IMR-90 (cell line): ENCODE measurements around the gene NCKAP5.

Source experiments
- BHLHE40 ChIP-seq: fragments of 150-350 bp; IDR thresholded peaks from 2 replicates; pipeline ENCODE4 v1.6.1; 2016; ENCODE audit warnings: mild to moderate bottlenecking, low read depth, low read length
- CHD1 ChIP-seq: IDR thresholded peaks from 2 replicates; pipeline ENCODE4 v1.6.1; 2012; ENCODE audit warnings: low read depth, low read length, improper control_type of control experiment
- MAFK ChIP-seq: IDR thresholded peaks from 2 replicates; pipeline ENCODE4 v1.6.1; 2012; ENCODE audit warnings: low read depth, low read length, improper control_type of control experiment
- MAZ ChIP-seq: IDR thresholded peaks from 2 replicates; pipeline ENCODE4 v1.6.1; 2012; ENCODE audit warnings: low read depth, mild to moderate bottlenecking, low read length, improper control_type of control experiment, moderate library complexity, borderline replicate concordance
- MXI1 ChIP-seq: IDR thresholded peaks from 2 replicates; pipeline ENCODE4 v1.6.1; 2012; ENCODE audit warnings: low read depth, mild to moderate bottlenecking, low read length, moderate library complexity, borderline replicate concordance
- NFE2L2 ChIP-seq: fragments of 150-350 bp; IDR thresholded peaks from 2 replicates; pipeline ENCODE4 v1.6.1; 2016; ENCODE audit warnings: low read depth, mild to moderate bottlenecking, low read length
- POLR2A ChIP-seq: IDR thresholded peaks from 2 replicates; pipeline ENCODE4 v1.6.1; 2012; ENCODE audit warnings: mild to moderate bottlenecking, low read depth, low read length
- RAD21 ChIP-seq: IDR thresholded peaks from 2 replicates; pipeline ENCODE4 v1.6.1; 2012; ENCODE audit warnings: low read length, improper control_type of control experiment
- RCOR1 ChIP-seq: IDR thresholded peaks from 2 replicates; pipeline ENCODE4 v1.6.1; 2012; ENCODE audit warnings: mild to moderate bottlenecking, low read length, improper control_type of control experiment; ENCODE audit not compliant: insufficient replicate concordance
- RFX5 ChIP-seq: IDR thresholded peaks from 2 replicates; pipeline ENCODE4 v1.8.0; 2012; ENCODE audit warnings: low read depth, mild to moderate bottlenecking, low read length, moderate library complexity
- SMC3 ChIP-seq: fragments of 150-350 bp; IDR thresholded peaks from 2 replicates; pipeline ENCODE4 v1.6.1; 2016; ENCODE audit warnings: low read depth, mild to moderate bottlenecking, antibody characterized with exemption, low read length, moderate library complexity
- TF ChIP-seq, protein P1 (sequence below): conservative IDR thresholded peaks from 2 replicates; pipeline ENCODE4 v1.5.1; 2012; ENCODE audit warnings: mild to moderate bottlenecking, low read depth, low read length, improper control_type of control experiment
- TF ChIP-seq, protein P2 (sequence below): fragments of 150-350 bp; IDR thresholded peaks from 2 replicates; pipeline ENCODE4 v1.6.1; 2017; ENCODE audit warnings: mild to moderate bottlenecking, antibody characterized with exemption, low read length, low read depth

DNA sequence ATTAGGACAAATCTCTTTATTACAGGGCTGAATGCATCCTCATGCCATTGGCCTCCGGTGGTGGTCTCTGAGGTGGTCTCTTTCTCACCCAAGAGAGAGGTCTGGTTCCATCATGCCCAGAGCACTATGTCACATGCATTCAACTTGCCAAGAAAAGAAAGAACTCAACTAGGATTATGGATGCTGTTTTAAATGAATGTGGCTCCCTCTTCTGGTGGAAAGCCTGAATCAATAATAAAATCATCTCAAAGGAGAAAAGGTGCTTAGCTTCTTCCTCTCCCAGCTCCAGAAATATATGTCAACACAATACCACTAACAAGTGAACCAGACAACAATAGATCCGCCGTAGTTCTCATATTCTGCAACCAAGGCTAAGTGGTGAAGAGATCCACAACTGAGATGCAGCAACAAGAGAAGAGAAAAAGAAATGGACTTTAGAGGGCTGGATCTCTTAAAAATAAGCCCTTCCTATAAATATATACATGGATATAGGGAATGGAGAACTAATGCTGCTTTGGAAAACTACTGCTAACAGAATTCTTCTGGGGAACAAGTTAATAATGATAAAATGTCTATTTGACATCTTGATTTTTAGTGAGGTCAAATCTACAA lies 396.8 kb downstream of the NCKAP5 start:
- TF ChIP-seq POLR2A (no peak), MAZ (no peak), RAD21 (peak; percentile 87), SMC3 (peak; percentile 88), MAFK (no peak), NFE2L2 (no peak), BHLHE40 (no peak), RCOR1 (no peak), CHD1 (no peak), MXI1 (no peak), RFX5 (no peak)
- TF ChIP-seq, protein P1, sequence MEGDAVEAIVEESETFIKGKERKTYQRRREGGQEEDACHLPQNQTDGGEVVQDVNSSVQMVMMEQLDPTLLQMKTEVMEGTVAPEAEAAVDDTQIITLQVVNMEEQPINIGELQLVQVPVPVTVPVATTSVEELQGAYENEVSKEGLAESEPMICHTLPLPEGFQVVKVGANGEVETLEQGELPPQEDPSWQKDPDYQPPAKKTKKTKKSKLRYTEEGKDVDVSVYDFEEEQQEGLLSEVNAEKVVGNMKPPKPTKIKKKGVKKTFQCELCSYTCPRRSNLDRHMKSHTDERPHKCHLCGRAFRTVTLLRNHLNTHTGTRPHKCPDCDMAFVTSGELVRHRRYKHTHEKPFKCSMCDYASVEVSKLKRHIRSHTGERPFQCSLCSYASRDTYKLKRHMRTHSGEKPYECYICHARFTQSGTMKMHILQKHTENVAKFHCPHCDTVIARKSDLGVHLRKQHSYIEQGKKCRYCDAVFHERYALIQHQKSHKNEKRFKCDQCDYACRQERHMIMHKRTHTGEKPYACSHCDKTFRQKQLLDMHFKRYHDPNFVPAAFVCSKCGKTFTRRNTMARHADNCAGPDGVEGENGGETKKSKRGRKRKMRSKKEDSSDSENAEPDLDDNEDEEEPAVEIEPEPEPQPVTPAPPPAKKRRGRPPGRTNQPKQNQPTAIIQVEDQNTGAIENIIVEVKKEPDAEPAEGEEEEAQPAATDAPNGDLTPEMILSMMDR, result peak; percentile 80
- TF ChIP-seq, protein P2, sequence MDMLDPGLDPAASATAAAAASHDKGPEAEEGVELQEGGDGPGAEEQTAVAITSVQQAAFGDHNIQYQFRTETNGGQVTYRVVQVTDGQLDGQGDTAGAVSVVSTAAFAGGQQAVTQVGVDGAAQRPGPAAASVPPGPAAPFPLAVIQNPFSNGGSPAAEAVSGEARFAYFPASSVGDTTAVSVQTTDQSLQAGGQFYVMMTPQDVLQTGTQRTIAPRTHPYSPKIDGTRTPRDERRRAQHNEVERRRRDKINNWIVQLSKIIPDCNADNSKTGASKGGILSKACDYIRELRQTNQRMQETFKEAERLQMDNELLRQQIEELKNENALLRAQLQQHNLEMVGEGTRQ, result no peak
